KBM-7 (cell line): ENCODE data around the gene RAI1.
A peak's percentile ranks its signal among the peaks of the same experiment; 100 is the strongest.

Source experiments
- DNase-seq: peaks from one replicate; pipeline ENCODE4 v3.0.0-alpha.2; 2015
- in situ Hi-C: fragments of 300-500 bp; cut with MboI; formaldehyde crosslinking; loops from 2 replicates; pipeline ENCODE4 v1.14.3; 2020; ENCODE audit warnings: low sequenced_read_pairs, low pct_unique_long_range_greater_than_20kb, mixed read lengths

The RAI1 gene

GRCh38 chr17:17754719-17755686 lies 73.7 kb downstream of the RAI1 start:
- in situ Hi-C loops: no loop called here
- no peak for DNase-seq

GRCh38 chr17:17755715-17756114 lies 74.5 kb downstream of the RAI1 start:
- in situ Hi-C loops: no loop called here
- DNase-seq: no peak

GRCh38 chr17:17757391-17757791 lies 76.1 kb downstream of the RAI1 start:
- in situ Hi-C loops: no loop called here
- DNase-seq: peak; percentile 91

GRCh38 chr17:17757956-17758845 lies 76.9 kb downstream of the RAI1 start:
- in situ Hi-C loops: no loop called here
- no peak for DNase-seq

- in situ Hi-C loops: no loop called here
- no peak for DNase-seq
Measured at GRCh38 chr17:17758941-17759563, 77.8 kb downstream of the RAI1 start.

- no peak for DNase-seq
- in situ Hi-C loops: no loop called here
Measured at GRCh38 chr17:17760350-17760749, 79.1 kb downstream of the RAI1 start.

GRCh38 chr17:17760872-17761550 lies 79.8 kb downstream of the RAI1 start:
- no peak for DNase-seq
- in situ Hi-C loops: no loop called here

GRCh38 chr17:17761894-17762743 lies 80.9 kb downstream of the RAI1 start:
- in situ Hi-C loops: no loop called here
- no peak for DNase-seq

- in situ Hi-C loops: no loop called here
- DNase-seq: no peak
Measured at GRCh38 chr17:17762744-17763105, 81.5 kb downstream of the RAI1 start.

GRCh38 chr17:17763136-17763535 lies 81.9 kb downstream of the RAI1 start:
- in situ Hi-C loops: no loop called here
- no peak for DNase-seq

GRCh38 chr17:17763734-17764133 lies 82.5 kb downstream of the RAI1 start:
- no peak for DNase-seq
- in situ Hi-C loops: no loop called here

- no peak for DNase-seq
- in situ Hi-C loops: no loop called here
Measured at GRCh38 chr17:17765359-17766076, 84.3 kb downstream of the RAI1 start.

- in situ Hi-C loops: no loop called here
- peak; percentile 22 for DNase-seq
Measured at GRCh38 chr17:17766077-17766743, 85.0 kb downstream of the RAI1 start.

GRCh38 chr17:17766744-17767120 lies 85.5 kb downstream of the RAI1 start:
- DNase-seq: no peak
- in situ Hi-C loops: no loop called here

- in situ Hi-C loops: no loop called here
- no peak for DNase-seq
Measured at GRCh38 chr17:17767154-17767869, 86.1 kb downstream of the RAI1 start.

- in situ Hi-C loops: no loop called here
- no peak for DNase-seq
Measured at GRCh38 chr17:17767887-17768418, 86.7 kb downstream of the RAI1 start.
